AG04449 (cell line): ENCODE measurements around the gene PYGB.

ENCODE experiments used
- CTCF ChIA-PET: fragments of 350-600 bp; formaldehyde crosslinking; extraction: SDS; loops from one replicate; lab custom pipeline; 2021; ENCODE audit warnings: antibody characterized with exemption; lab: Yijun Ruan, JAX
- POLR2A ChIA-PET: fragments of 400-600, 350-600 bp; formaldehyde crosslinking; extraction: SDS; loops from one replicate; lab custom pipeline; 2020; ENCODE audit warnings: antibody characterized with exemption, inconsistent platforms; lab: Yijun Ruan, JAX
- DNase-seq: peaks from one replicate; pipeline ENCODE4 v3.0.0-alpha.2; 2010; ENCODE audit warnings: low read depth, low spot score
- H3K4me3 ChIP-seq: 2 replicates; pipeline ENCODE4 v1.5.1; 2011; ENCODE audit warnings: low read depth, mild to moderate bottlenecking, control low read depth, low read length
- TF ChIP-seq, protein P1 (sequence below): IDR thresholded peaks from one replicate; pipeline ENCODE4 v1.5.1; 2011; ENCODE audit warnings: mild to moderate bottlenecking, moderate library complexity, low read length, control low read depth, inconsistent platforms; ENCODE audit not compliant: insufficient read depth; ENCODE audit errors: missing control alignments

The PYGB gene

DNA sequence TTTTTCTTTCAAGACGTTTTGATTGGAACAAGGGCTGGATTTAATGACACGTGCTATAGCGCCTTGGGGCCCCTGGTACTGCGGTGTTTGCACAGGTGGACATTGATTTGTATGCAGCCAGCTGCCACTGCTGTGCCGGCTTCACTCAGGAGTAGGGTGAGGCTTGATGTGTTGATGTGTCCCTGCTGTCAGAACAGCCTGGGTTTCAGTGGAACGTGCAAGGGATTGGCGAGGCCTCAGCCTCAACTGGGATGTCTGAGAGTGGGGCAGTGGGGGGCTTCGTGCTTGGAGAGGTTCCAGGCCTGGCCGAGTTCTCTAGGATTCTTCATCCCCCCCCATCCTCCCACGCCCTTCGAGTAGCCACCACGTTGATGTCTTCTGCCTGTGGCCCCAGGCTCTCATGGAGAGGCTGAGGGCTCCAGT lies 23.0 kb downstream of the PYGB start:
- no peak overlapping the region for H3K4me3 ChIP-seq
- TF ChIP-seq, protein P1, sequence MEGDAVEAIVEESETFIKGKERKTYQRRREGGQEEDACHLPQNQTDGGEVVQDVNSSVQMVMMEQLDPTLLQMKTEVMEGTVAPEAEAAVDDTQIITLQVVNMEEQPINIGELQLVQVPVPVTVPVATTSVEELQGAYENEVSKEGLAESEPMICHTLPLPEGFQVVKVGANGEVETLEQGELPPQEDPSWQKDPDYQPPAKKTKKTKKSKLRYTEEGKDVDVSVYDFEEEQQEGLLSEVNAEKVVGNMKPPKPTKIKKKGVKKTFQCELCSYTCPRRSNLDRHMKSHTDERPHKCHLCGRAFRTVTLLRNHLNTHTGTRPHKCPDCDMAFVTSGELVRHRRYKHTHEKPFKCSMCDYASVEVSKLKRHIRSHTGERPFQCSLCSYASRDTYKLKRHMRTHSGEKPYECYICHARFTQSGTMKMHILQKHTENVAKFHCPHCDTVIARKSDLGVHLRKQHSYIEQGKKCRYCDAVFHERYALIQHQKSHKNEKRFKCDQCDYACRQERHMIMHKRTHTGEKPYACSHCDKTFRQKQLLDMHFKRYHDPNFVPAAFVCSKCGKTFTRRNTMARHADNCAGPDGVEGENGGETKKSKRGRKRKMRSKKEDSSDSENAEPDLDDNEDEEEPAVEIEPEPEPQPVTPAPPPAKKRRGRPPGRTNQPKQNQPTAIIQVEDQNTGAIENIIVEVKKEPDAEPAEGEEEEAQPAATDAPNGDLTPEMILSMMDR, result no peak
- CTCF ChIA-PET, result no interaction called here
- no peak for DNase-seq
- POLR2A ChIA-PET, result no interaction called here

DNA sequence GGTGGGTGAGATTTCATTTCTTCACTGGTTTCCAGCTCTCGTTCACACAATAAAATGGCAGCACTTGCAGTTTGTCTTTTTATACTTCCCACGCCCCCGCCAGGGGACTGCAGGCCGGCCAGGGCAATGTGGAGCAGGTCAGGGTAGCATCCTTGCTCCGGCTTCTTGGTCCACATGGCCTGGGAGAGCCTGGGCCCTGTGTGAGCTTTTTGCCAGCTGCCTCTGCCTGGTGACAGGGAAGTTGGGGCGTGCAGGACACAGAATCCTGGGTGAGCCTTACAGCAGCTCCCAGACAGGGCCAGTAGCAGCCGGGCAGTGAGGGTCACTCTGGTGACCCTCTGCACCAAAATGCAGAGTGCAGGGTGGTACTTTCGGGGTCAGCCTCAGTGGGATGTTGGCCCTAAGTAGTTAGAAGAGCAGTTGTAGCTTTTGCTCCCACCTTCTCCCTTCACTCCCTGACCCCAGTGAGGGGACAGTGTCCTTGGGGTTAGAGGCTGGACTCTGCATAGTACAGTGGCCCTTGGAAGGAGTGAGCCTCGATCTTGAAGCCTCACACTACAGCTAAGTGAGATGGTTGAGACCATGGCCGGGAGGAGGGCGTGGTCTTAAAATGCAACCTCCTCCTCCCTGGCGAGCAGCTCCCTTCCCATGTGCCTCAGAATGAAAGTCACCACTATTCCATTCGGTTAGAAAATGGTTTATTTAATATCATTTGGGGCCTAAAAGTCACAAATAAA lies 23.8 kb downstream of the PYGB start:
- H3K4me3 ChIP-seq, result no peak overlapping the region
- ChIA-PET POLR2A (no interaction called here), CTCF (no interaction called here)
- DNase-seq, result no peak
- TF ChIP-seq, protein P1, result no peak

DNA sequence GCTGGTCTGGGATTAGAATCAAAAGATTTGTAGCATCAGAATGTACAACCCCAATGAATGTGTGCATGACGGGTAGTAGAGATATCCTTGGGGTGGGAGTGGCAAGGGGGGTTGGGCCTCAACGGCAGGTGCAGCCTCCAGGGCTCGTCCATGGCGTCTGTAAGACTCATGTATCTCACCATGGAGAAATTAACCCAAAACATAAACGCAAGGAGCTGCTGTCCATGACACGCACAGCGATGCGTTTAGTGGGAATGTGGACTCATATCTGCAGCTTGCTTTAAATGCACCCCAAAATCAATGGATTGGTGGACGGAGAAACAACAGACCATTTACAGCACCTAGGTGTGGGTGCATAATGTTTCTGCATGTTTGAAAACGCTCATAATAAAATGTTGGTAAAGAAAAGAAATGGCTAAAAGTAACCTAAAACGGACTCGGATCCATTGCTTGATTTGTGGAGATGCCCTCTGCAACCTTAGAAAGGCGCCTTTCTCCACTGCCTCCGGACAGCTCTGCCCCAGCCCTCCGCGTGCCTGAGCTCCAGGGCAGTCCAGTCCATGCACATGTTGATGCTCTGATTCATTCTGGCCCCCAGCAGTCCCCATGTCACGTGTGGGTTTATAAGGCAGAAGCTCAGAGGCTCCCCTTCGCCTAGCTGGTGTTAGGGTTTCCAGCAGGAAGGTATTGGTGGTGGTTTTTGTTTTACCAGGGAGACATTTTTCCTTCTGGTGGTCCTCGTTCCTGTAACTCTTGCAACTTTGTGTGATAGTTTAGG lies 24.5 kb downstream of the PYGB start:
- ChIA-PET CTCF (no interaction called here), POLR2A (no interaction called here)
- DNase-seq, result no peak
- no peak overlapping the region for H3K4me3 ChIP-seq
- TF ChIP-seq, protein P1, result no peak

DNA sequence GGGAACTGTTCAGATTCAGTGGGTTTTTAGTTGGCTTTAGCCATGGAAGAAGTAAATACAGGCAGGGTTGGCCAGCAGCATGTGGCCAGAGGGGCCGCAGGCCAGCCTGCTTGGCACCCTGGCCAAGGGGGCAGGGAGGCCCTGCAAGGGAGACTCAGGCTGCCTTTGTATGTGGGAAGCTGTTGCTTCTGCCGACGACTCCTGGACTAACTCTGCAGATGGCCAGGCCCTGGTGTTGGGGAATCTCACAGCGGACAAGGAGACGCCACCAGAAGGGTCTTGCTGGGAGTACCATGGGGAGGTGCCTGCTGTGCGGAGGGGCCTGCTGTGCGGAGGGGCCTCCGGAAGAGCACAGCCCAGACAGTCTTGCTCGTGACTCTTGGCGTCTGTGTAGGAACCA lies 25.2 kb downstream of the PYGB start:
- TF ChIP-seq, protein P1, result no peak
- H3K4me3 ChIP-seq, result no peak overlapping the region
- ChIA-PET POLR2A (interaction anchor here (1.0 kb wide), 1 partner anchor 46 kb away, joined by 3 read pairs; no protein-coding TSS in a partner anchor), CTCF (interaction anchor here (1.3 kb wide), 1 partner anchor 26 kb away, joined by 3 read pairs; no protein-coding TSS in a partner anchor)
- no peak for DNase-seq

DNA sequence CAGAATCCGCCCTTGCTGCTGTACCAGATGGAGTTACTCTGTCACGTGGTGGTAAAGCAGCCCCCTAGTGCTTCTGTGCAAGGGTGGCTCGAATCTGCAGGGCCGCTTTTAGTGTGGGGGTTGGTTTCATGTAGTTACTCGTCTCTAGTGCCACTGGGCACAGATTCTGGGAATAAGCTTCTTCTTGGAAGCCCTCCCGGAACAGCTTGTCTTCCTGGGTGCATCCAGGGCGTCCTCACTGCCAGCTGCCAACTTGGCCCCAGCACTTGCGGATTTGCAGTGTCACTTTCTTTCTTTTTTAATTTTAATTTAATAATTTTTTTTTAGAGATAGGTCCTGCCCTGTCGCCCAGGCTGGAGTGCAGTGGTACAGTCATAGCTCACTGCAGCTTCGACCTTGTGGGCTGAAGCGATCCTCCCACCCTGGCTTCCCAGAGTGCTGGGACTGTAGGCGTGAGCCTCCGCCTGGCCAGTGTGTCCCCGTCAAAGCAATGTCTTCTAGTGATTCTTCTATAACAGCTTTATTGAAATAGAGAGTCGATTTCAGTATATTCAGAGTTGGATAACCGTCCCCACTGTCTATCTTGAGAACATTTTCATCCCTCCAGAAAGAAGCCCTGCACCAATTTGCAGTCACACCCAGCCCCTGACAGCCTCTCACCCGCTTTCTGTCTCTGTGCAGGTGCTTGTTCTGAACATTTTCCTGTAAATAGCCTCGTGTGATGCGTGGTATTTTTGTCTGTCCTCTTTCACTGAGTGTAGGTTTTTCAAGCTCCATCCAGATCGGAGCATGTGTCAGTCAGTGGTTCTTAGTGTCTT lies 25.9 kb downstream of the PYGB start:
- ChIA-PET CTCF (interaction anchor here (1.3 kb wide), 1 partner anchor 26 kb away, joined by 3 read pairs; no protein-coding TSS in a partner anchor), POLR2A (interaction anchor here (1.0 kb wide), 1 partner anchor 46 kb away, joined by 3 read pairs; no protein-coding TSS in a partner anchor)
- DNase-seq, result no peak
- H3K4me3 ChIP-seq, result no peak overlapping the region
- TF ChIP-seq, protein P1, result no peak
